Neutrophil (primary cell): ENCODE results near the gene HSPE1.

Source experiments
- H3K27ac ChIP-seq: fragments of 200-600 bp; sonication (generic); 2 replicates; pipeline ENCODE4 v1.5.1; 2016; ENCODE audit warnings: mild to moderate bottlenecking, moderate library complexity
- H3K27me3 ChIP-seq: fragments of 200-600 bp; sonication (generic); 2 replicates; pipeline ENCODE4 v1.6.0; 2016; ENCODE audit warnings: mild to moderate bottlenecking
- H3K36me3 ChIP-seq: fragments of 200-600 bp; sonication (generic); 2 replicates; pipeline ENCODE4 v1.5.1; 2017
- H3K4me1 ChIP-seq, 2 experiments: fragments of 200-600 bp in 1 of 2; sonication (generic) in 1 of 2; 1 replicate in 1 of 2; 2 replicates in 1 of 2; pipeline versions ENCODE4 v1.5.1 to v1.6.1; 2013 to 2016; ENCODE audit warnings: low read depth in 1 of 2, low read length in 1 of 2, mild to moderate bottlenecking in 1 of 2, moderate library complexity in 1 of 2; ENCODE audit not compliant: control insufficient read depth in 1 of 2, insufficient read depth in 1 of 2
- H3K4me3 ChIP-seq, 2 experiments: fragments of 200-600 bp in 1 of 2; sonication (generic) in 1 of 2; 1 replicate in 1 of 2; 2 replicates in 1 of 2; pipeline ENCODE4 v1.5.1; 2013 to 2016; ENCODE audit warnings: low read depth in 1 of 2, low read length in 1 of 2, mild to moderate bottlenecking in 1 of 2, moderate library complexity in 1 of 2
- H3K9me3 ChIP-seq: fragments of 200-600 bp; sonication (generic); 2 replicates; pipeline ENCODE4 v1.5.1; 2016
- CTCF ChIP-seq: fragments of 200-600 bp; sonication (generic); IDR thresholded peaks from 2 replicates; pipeline ENCODE4 v1.5.1; 2016; ENCODE audit warnings: antibody characterized with exemption

The HSPE1 gene

GRCh38 chr2:197500503-197501131 is 438 bp downstream of the HSPE1 start:
- H3K9me3 ChIP-seq: no peaks in the 10 kb centered on the region
- H3K36me3 ChIP-seq: peaks cover 2% of the 10 kb centered on the region
- H3K4me3 ChIP-seq: peak overlapping the region; percentile 91 to 98
- no peak for TF ChIP-seq CTCF
- H3K27me3 ChIP-seq: no peaks in the 10 kb centered on the region
- H3K27ac ChIP-seq: peak overlapping the region; percentile 93
- H3K4me1 ChIP-seq: peaks cover 30 to 31% of the 10 kb centered on the region in 2 experiments

GRCh38 chr2:197502201-197502600 is 2.0 kb downstream of the HSPE1 start:
- H3K27ac ChIP-seq: no peak overlapping the region
- no peaks in the 10 kb centered on the region for H3K9me3 ChIP-seq
- H3K4me3 ChIP-seq: no peak overlapping the region

GRCh38 chr2:197502685-197503084 is 2.5 kb downstream of the HSPE1 start:
- H3K27ac ChIP-seq: no peak overlapping the region
- no peak overlapping the region for H3K4me3 ChIP-seq

More at GRCh38 chr2:197502201-197502600, 2.0 kb downstream of the HSPE1 start:
- TF ChIP-seq CTCF: no peak
- Histone ChIP-seq H3K4me1 (peaks cover 30 to 31% of the 10 kb centered on the region in 2 experiments), H3K27me3 (no peaks in the 10 kb centered on the region), H3K36me3 (no peaks in the 10 kb centered on the region)

GRCh38 chr2:197504000-197504399 is 3.8 kb downstream of the HSPE1 start:
- no peak for TF ChIP-seq CTCF
- H3K27ac ChIP-seq: no peak overlapping the region
- peaks cover 16% of the 10 kb centered on the region in 2 experiments for H3K4me1 ChIP-seq
- no peaks in the 10 kb centered on the region for H3K27me3 ChIP-seq
- H3K4me3 ChIP-seq: no peak overlapping the region
- no peaks in the 10 kb centered on the region for H3K36me3 ChIP-seq
- H3K9me3 ChIP-seq: no peaks in the 10 kb centered on the region

More at GRCh38 chr2:197502685-197503084, 2.5 kb downstream of the HSPE1 start:
- Histone ChIP-seq H3K27me3 (no peaks in the 10 kb centered on the region), H3K9me3 (no peaks in the 10 kb centered on the region), H3K4me1 (peaks cover 29% of the 10 kb centered on the region in 2 experiments), H3K36me3 (no peaks in the 10 kb centered on the region)
- TF ChIP-seq CTCF: no peak

- TF ChIP-seq CTCF: no peak
- Histone ChIP-seq H3K36me3 (no peaks in the 10 kb centered on the region), H3K4me1 (peaks cover 11% of the 10 kb centered on the region in 2 experiments), H3K27me3 (no peaks in the 10 kb centered on the region), H3K27ac (no peak overlapping the region), H3K9me3 (no peaks in the 10 kb centered on the region), H3K4me3 (no peak overlapping the region)
Measured at GRCh38 chr2:197504512-197504911, 4.3 kb downstream of the HSPE1 start.
